Measurements from ENCODE around the gene PPEF2.
"Not testable (repeated sequence)": the region's sequence is repeated elsewhere in the genome, so short reads cannot be mapped to it uniquely, and the experiment has no call there.

The PPEF2 gene

GRCh38 chr4:75892508-75892907 lies 9.7 kb downstream of the PPEF2 start:
- DNase-seq (ENCODE audit: low read depth) = no peak

GRCh38 chr4:75891611-75892010 lies 10.6 kb downstream of the PPEF2 start:
- no peak for DNase-seq (ENCODE audit: low read depth)

- no peak for DNase-seq (ENCODE audit: low read depth)
Measured at GRCh38 chr4:75889537-75890199, 12.6 kb downstream of the PPEF2 start.

GRCh38 chr4:75886104-75886503 lies 16.1 kb downstream of the PPEF2 start:
- DNase-seq (ENCODE audit: low read depth) = no peak

- no peak for DNase-seq (ENCODE audit: low read depth)
Measured at GRCh38 chr4:75881476-75881875, 20.8 kb downstream of the PPEF2 start.

DNA sequence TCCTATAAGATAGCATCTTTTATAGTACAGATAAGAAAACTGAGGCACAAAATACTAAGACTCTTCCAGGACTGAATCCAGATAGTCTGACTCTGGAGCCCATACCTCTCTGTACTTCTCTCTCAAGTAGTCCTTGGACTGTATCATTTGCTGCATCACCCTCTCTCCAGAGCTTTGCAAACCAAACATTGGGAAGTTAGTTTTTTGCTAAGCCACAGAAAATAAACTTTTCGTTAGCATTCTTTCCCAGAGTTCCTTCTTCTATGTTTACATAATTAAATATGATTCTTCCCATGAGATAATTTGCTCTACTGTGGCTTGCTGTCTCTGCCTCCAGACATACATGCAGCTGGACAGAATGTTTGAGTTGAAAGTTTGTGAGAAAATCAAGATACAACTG lies 22.0 kb downstream of the PPEF2 start:
- DNase-seq (ENCODE audit: low read depth) = no peak

GRCh38 chr4:75878246-75878756 lies 24.0 kb downstream of the PPEF2 start:
- DNase-seq (ENCODE audit: low read depth) = no peak

DNA sequence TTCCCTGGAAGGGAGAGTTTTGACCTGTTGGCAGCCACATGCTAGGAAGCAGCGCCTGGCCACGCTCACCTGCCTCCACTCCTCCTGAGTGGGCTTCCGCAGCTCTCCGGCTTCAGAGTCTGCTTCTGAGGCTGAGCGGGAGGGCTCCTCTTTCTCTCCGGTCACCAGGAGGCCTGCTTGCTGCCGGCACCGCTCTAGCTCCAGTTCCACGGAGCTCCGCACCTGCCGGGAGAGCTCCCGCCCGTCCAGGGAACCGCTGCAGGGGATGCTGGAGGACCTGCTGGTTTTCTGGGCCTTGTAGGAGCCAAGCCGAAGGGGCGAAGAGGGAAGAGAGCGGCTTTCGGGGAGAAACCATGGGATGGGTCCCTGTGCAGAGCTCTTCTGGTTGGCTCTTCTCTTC lies 26.0 kb downstream of the PPEF2 start:
- DNase-seq (ENCODE audit: low read depth) = no peak

DNA sequence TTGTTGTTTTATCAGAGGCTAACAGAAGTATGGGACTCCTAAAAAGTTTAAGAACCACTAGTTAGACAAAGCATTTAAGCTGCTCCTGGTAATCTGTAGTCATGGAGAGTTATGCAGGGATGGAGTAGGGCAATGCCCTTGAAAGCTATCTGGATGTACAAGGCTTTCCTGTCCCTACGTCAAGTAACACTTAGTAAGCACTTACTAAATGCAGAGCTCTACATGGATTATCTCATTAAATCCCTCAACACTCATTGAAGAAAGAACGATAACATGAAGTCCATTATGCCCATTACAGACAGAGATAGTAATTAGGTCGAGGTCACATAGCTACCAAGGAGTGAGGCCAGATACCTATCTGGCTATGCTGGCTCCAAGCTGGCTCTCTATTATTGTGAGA lies 33.2 kb downstream of the PPEF2 start:
- DNase-seq (ENCODE audit: low read depth) = no peak

DNA sequence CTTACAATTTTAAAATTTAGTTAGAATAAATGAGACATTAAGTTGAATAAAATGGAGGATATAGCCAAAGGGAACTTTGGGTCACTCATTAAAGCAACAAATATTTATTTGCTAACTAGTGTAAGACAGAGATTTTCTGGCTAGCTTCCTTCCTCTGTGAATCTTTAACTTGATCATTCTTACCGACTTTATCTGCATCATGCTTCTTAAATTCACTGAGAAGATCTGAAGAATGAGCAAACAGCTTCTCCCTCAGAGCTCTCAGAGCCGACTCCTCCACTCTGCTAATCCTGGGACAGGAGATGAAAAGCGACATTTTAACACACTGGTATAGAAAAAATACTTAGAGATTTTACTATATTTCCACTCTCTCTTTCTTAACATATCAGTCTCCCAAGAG lies 35.1 kb downstream of the PPEF2 start:
- no peak for DNase-seq (ENCODE audit: low read depth)

DNA sequence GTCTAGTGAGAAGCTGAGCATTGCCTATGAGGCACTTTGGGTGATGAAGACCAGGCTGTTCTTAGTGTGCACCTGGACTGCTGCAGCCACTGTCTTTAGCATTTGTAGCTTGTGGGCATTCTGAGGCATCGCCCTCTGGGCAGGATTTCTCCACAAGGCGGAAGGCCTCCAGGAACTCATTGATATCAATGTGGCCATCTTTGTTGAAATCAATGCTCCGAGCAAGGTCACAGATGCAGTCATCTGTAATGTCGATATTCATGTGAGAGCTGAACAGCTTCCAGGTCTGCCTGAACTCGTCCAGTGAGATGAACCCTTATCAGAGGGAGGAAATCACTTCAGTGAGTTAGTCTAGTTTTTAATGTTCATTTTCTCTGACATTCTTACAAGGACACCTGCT lies 41.6 kb downstream of the PPEF2 start:
- no peak for DNase-seq (ENCODE audit: low read depth)

GRCh38 chr4:75858721-75859120 lies 43.5 kb downstream of the PPEF2 start:
- DNase-seq (ENCODE audit: low read depth) = no peak

- DNase-seq (ENCODE audit: low read depth) = no peak
Measured at GRCh38 chr4:75849461-75849860, 52.8 kb downstream of the PPEF2 start.

GRCh38 chr4:75848891-75849290 lies 53.4 kb downstream of the PPEF2 start:
- no peak for DNase-seq (ENCODE audit: low read depth)

- not testable (repeated sequence) for DNase-seq (ENCODE audit: low read depth)
Measured at GRCh38 chr4:75848171-75848760, 54.0 kb downstream of the PPEF2 start.

- no peak for DNase-seq (ENCODE audit: low read depth)
Measured at GRCh38 chr4:75845992-75846391, 56.3 kb downstream of the PPEF2 start.

DNA sequence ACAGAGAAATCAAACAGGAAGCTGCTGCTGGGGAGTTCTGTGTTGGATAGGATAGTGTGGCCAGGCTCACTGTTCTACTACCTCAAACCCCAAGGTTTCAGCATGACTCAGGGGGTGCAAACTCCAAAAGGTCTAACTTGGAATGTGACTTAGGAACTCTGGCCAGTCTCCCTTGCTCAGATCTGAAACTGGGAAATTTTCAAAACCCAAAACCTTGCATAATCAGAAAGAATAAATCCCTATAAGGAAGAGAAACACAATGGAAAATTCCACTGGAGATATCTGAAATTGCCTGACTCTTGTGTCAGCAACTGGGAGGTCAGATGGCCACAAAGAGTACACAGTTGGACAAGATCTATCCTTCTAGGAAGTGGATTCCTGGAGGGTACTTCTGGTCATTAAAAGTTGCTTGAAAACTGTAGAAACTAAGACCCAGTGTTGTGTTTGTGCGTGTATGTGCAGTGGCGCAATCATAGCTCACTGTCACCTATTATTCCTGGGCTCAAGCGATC lies 58.0 kb downstream of the PPEF2 start:
- DNase-seq (ENCODE audit: low read depth) = no peak

DNA sequence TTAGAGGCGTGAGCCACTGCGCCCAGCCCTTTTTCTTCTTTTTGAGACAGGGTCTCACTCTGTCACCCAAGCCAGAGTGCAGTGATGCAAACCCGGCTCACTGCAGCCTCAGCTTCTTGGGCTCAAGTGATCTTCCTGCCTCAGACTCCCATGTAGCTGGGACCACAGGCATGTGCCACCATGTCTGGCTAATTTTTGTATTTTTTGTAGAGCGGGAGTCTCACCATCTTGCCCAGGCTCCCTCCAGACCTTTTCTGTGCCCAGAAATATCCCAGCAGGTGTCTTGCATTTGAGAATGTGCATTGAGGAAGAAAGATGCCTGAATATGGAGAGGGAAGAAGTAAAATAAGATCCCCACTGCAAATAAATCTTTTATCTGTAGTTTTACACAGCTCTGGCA lies 58.7 kb downstream of the PPEF2 start:
- no peak for DNase-seq (ENCODE audit: low read depth)

- no peak for DNase-seq (ENCODE audit: low read depth)
Measured at GRCh38 chr4:75841641-75842520, 60.4 kb downstream of the PPEF2 start.

DNA sequence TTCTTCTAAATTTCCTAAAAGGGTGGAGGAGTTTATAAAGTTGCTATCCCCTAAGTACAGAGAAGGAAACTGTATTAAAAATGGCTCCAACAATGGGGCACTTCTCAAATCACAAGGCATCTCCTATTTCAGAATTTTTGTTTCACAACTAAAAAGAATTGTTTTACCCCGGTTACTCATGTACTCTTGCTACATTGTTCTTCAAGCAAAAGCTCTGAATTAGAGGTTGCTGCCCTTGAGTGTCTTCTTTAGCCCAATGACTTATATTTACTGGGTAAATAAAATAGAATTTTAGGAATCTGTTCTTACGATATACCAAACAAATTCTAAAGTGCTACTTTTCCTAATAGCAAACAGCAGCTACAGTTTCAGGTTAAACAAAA lies 67.5 kb downstream of the PPEF2 start:
- DNase-seq (ENCODE audit: low read depth) = no peak

- DNase-seq (ENCODE audit: low read depth) = no peak
Measured at GRCh38 chr4:75834095-75834771, 68.0 kb downstream of the PPEF2 start.

DNA sequence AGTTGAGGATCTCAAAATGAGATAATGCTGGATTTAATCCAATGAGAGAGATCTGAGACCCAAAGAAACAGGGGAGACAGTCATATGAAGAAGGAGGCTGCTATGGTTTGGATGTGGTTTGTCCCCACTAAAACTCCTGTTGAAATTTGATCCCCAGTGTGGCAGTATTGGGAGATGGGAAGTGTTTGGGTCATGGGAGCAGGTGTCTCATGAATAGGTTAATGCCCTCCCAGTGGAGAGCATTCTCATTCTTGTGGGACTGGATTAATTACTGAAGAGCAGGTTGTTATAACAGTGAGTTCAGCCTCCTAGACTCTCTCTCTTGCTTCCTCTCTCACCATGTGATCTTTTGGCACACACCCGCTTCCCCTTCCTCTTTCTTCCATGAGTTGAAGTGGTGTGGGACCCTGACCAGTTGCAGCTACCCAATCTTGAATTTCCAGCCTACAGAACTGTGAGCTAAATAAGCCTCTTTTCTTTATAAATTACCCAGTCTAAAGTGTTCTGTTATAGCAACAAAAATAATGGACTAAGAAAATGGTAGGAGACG lies 70.3 kb downstream of the PPEF2 start:
- no peak for DNase-seq (ENCODE audit: low read depth)
